NCI-H2196 treated with DMSO at 0.1 percent for 48 hours (cell line): ENCODE data around the gene NBPF19.
"Not testable (repeated sequence)": the region's sequence is repeated elsewhere in the genome, so short reads cannot be mapped to it uniquely, and the experiment has no call there.

Experiments
- DNase-seq: peaks from one replicate; lab custom pipeline; 2025; ENCODE audit not compliant: unreplicated experiment; lab: John Stamatoyannopoulos, UW

The NBPF19 gene, protein sequence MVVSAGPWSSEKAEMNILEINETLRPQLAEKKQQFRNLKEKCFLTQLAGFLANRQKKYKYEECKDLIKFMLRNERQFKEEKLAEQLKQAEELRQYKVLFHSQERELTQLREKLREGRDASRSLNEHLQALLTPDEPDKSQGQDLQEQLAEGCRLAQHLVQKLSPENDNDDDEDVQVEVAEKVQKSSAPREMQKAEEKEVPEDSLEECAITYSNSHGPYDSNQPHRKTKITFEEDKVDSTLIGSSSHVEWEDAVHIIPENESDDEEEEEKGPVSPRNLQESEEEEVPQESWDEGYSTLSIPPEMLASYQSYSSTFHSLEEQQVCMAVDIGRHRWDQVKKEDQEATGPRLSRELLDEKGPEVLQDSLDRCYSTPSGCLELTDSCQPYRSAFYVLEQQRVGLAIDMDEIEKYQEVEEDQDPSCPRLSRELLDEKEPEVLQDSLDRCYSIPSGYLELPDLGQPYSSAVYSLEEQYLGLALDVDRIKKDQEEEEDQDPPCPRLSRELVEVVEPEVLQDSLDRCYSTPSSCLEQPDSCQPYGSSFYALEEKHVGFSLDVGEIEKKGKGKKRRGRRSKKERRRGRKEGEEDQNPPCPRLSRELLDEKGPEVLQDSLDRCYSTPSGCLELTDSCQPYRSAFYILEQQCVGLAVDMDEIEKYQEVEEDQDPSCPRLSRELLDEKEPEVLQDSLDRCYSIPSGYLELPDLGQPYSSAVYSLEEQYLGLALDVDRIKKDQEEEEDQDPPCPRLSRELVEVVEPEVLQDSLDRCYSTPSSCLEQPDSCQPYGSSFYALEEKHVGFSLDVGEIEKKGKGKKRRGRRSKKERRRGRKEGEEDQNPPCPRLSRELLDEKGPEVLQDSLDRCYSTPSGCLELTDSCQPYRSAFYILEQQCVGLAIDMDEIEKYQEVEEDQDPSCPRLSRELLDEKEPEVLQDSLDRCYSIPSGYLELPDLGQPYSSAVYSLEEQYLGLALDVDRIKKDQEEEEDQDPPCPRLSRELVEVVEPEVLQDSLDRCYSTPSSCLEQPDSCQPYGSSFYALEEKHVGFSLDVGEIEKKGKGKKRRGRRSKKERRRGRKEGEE (N-terminal part only)

GRCh38 chr1:149474745-149475144, at the start of gene NBPF19:
NBPF19 (plus strand) TSS chr1:149475045; CDS start chr1:149475933, 888 bp downstream.
- DNase-seq: not testable (repeated sequence)

DNA sequence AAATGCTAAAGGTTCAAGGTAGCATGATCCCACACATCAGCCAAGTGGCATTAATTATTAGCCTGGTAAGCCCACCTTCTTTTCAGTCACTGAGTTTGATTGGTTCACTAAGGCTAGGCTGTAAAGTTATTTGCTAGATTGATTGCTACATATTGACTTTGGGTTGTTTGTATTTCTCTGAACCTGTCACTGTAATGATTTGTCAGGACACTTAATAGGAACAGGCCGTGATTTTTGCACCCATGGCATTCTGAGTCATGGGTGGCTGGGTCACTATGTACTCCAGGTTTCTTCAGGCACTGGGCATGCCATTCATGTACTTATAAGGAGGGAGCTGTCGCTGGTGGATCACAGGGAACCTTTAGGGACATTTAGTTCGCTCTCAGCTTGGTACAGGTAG, 46.5 kb upstream of the NBPF19 start:
- DNase-seq: not testable (repeated sequence)

DNA sequence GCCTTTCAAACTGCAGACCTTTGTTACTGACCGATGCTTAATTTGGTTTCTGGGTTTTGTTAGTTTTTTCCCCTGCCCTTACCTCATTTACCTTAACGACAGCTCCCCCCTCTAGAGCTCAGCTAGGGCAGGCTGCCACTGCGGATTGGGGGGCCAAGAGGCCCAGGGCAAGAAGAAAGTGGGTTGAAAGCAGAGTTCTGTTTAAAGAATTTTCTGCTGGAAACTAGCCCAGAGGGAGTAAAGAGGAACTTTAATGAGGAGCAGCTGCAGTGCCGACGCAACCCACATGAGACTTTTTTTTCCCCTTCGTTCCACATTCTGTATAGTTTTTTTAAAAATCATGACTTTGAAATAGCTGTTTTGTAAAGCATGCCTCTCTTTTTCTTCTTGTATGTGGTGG, 29.4 kb upstream of the NBPF19 start:
- DNase-seq: not testable (repeated sequence)

GRCh38 chr1:149452196-149452595, 22.6 kb upstream of the NBPF19 start:
- DNase-seq: not testable (repeated sequence)

GRCh38 chr1:149452652-149453051, 22.2 kb upstream of the NBPF19 start:
- not testable (repeated sequence) for DNase-seq

- not testable (repeated sequence) for DNase-seq
Measured at GRCh38 chr1:149558350-149558825, 83.5 kb downstream of the NBPF19 start.

DNA sequence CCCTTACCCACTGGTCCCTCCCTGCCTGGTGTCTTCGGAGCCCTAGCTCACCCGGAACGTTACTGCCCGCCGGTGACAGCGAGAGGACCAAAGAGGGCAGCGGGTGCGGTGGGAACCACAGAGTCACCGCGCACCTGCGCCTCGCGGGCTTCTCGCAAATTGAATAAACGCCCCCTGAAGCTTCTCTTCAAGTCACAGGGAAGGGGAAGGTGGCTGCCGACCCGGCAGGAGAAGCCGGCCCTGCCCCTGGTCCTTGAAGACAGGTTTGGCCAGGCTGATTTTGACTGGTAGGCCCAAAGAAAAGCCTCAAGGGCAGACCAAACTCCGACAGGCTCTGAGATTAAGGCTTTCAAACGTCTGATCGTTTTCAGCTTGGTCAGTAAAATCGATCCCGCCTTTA, 87.0 kb downstream of the NBPF19 start:
- not testable (repeated sequence) for DNase-seq

- DNase-seq: not testable (repeated sequence)
Measured at GRCh38 chr1:149565485-149565884, 90.6 kb downstream of the NBPF19 start.

- not testable (repeated sequence) for DNase-seq
Measured at GRCh38 chr1:149572763-149573162, 97.9 kb downstream of the NBPF19 start.

DNA sequence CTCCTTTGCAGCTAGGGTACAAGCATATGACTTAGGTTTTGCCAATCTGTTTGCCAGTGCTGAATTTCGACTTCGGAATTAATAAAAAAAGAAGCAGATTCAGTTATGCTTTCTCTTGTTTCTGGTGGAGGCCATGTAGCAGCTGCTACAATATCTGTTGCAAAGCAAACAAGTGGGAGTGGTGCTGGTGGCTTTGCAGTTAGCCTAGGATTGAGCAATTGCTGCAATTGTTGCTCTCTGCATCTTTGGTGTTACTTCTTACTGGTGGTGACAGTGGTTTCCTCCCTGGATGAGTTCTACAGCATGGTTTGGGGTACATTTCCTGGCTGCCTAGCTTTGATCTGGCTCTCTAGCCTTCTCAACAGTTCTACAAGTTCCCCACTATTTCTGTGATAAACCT, 110.7 kb downstream of the NBPF19 start:
- DNase-seq: not testable (repeated sequence)
